NAMALWA (cell line): ENCODE measurements around the gene CCDC186.
A peak's percentile ranks its signal among the peaks of the same experiment; 100 is the strongest.

Experiments
- DNase-seq: peaks from one replicate; pipeline ENCODE4 v3.0.0-alpha.2; 2015; ENCODE audit warnings: low spot score

The CCDC186 gene

GRCh38 chr10:114110174-114110972 lies 63.6 kb downstream of the CCDC186 start:
- no peak for DNase-seq

- peak; percentile 51 for DNase-seq
Observed at GRCh38 chr10:114103284-114103683, 70.7 kb downstream of the CCDC186 start.

- no peak for DNase-seq
Observed at GRCh38 chr10:114102256-114102655, 71.7 kb downstream of the CCDC186 start.

- DNase-seq, result no peak
Observed at GRCh38 chr10:114100848-114101741, 72.9 kb downstream of the CCDC186 start.

DNA sequence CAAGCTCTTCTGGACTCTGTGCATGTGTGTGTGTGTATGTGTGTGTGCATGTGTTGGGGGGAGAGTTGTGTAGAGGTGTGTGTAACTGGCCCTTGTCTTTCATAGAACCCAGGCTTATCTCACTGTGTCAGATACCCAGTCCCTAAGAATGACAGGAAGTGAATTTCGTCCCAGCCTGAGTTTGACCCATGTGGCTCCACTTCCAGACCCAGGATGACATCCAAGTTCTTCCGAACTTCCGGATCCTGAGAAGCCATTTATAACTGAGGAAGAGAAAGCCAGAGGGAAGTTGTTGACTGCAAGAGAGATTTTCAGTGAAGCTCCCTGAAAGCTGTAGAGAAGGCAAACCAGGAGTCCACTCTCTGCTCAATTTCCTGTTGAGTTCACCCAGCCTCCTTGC lies 77.1 kb downstream of the CCDC186 start:
- DNase-seq, result no peak

GRCh38 chr10:114095559-114096337 lies 78.3 kb downstream of the CCDC186 start:
- peak; percentile 46 for DNase-seq

GRCh38 chr10:114094795-114095194 lies 79.2 kb downstream of the CCDC186 start:
- no peak for DNase-seq

DNA sequence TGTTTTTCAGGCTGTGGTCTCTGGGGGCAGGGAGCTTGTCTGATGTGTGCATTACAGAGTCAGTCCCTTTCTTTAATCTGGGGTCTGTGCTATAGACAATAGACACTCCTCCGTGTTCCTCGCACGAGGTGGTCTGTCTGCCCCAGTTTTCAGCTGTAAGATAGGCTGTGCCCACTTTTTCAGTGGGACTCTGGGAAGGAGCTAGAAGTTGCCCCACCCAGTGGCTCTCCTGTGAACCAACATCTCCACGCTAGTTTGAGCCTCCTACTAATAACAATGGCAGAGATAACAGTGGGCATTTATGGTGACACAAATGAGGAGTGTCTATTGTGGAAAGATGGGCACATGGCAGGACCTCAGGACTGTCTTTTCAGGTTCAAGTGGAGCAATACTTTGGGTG lies 86.3 kb downstream of the CCDC186 start:
- DNase-seq, result no peak

GRCh38 chr10:114087255-114087654 lies 86.7 kb downstream of the CCDC186 start:
- peak; percentile 24 for DNase-seq

- DNase-seq, result no peak
Observed at GRCh38 chr10:114084215-114084614, 89.8 kb downstream of the CCDC186 start.

DNA sequence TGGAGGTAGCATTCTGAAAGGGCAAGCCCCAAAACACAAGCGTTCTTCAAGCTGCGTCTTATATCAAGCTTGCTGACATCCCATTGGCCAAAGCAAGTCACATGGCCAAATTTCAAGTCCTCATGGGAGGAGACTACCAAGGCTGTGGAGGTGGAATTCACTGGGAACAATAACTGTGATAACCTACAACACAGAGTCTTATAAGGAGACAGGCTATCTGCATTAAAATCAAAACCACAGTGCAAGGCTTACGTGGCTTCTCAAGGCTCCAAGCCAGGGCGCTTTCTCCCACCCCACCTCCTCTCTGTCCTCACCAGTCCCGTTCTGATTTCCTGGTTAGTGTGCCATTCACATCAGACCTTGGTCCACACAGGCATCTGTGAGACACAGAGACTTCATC lies 91.0 kb downstream of the CCDC186 start:
- no peak for DNase-seq

DNA sequence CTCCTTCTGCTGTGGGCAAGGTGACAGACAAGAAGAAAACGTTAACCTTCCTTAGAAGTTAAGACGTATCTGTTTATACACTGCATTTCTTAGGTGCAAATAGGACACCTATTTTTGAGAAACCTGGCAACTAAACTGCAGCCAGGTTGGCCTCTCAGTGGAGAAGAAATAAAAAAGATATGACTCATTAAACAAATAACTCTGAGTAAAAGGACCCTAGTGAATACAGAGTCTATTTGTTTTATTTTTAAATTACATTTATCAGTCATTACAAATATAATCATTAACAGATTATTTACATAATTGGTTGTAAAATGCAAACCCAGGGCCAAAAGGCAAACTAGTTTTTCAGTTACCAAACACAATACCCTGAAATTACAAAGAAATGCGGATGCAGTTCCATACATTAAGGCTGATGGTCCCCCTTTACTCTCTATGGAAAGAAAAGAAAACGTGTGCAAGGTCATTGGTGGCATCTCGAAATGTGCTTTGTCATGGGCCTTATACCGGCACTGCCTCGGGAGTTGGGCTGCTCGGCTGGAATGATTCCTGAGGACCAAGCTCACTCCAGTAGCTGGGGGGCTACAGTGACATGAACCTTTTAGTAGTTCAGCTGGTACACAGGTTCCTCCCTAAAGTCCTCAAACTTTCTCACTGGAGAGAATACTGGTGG lies 92.0 kb downstream of the CCDC186 start:
- no peak for DNase-seq

DNA sequence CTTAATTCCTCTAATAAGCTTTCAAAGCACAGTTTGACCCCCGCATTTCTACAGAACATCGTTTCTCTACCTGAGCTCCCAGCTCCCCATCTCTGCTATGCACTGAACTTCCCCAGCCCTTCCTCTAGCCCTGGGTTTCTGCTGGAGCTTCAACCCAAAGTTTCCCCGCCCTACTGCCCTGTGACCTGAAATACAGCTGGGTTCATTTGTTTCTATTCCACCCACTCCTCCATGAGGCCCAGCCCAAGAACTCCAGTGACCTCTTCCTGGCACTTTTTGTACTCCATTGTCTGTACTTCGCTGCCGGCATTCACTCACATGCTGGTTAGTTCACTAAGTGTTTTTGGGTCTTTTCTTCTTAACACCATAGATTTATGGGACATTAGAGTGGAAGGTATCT lies 94.6 kb downstream of the CCDC186 start:
- DNase-seq, result no peak

- DNase-seq, result no peak
Observed at GRCh38 chr10:114078346-114078745, 95.7 kb downstream of the CCDC186 start.

- no peak for DNase-seq
Observed at GRCh38 chr10:114077815-114078219, 96.2 kb downstream of the CCDC186 start.

- no peak for DNase-seq
Observed at GRCh38 chr10:114077347-114077746, 96.7 kb downstream of the CCDC186 start.

GRCh38 chr10:114075093-114075492 lies 98.9 kb downstream of the CCDC186 start:
- no peak for DNase-seq

- peak; percentile 32 for DNase-seq
Observed at GRCh38 chr10:114073395-114074186, 100.4 kb downstream of the CCDC186 start.

GRCh38 chr10:114071178-114071577 lies 102.8 kb downstream of the CCDC186 start:
- no peak for DNase-seq
